GM21717 (cell line): ENCODE results near the gene STK33.

Source experiments
- ATAC-seq: cut with Tn5 transposase; IDR thresholded peaks from one replicate; pipeline ENCODE4 v1.9.1; 2021; ENCODE audit warnings: mild to moderate bottlenecking, moderate library complexity; ENCODE audit not compliant: unreplicated experiment

Gene STK33

DNA sequence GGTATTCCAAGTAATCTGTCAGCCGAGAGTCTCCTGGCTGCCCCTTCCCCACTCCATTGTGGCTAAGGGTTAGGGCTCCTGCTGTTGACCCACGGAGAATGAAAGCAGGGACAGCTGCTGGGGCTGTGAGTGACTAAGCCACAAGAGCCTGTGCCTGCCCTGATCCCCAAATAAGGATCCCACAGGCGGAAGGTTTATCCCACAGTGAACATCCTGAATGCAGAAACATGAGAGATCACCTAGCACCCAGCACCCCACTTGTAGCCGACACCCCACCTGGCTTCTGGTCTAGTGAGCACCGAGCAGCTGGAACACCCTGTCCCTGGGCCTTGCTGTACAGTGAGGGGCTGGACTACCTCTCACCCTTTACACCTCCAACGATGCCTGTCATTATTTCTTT lies 212.7 kb downstream of the STK33 start:
- ATAC-seq, result no peak

DNA sequence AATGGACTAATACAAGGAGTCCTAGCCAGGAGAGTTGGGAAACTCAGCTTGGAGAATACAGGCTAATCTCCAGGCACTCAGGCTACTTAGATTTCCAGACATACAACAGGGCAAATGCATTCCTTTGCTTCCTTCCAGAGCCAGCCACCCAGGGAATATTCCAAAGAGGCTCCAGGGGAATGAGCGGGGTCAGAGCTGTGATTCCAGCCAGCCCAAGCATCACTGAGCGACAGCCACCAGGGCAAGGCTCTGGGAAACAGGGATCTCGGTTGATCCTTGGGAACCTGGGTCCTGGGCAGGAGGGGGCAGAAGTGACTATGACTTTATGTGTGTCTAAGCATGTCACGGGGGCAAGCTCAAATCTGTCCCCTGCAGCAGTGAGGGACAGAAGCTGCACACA lies 218.1 kb downstream of the STK33 start:
- ATAC-seq, result no peak

DNA sequence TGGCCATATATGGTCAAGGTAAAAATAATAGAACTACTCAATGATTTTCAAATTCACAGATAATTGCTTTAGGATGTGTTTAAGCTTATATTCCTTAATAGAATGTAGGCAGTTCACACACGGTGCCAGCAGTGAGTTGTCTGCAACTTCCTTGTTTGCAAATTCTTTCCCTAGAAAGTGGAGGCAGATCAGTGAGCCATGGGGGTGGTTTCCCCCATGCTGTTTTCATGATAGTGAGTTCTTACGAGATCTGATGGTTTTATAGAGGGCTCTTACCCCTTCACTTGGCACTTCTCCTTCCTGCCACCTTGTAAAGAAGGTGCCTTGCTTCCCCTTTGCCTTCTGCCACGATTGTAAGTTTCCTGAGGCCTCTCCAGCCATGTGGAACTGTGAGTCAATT lies 218.6 kb downstream of the STK33 start:
- no peak for ATAC-seq

DNA sequence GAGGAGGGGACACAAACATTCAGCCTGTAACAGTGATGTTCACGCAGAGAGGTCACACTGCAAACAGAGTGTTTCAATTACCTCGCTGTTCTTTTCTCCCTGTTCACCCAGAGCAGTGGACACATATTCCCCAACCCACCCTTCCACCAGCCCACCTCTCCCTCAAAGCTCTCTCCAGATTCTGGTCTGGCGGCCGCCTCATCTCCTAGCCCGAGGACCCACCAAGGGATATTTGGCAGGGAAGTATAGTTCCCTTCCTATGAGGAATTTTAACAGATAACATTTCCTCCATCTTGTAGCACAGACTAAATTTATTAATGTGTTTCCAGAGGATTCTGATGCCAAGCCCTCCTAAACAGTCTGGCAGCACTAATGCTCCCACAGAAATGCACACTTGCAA lies 219.3 kb downstream of the STK33 start:
- ATAC-seq, result no peak

DNA sequence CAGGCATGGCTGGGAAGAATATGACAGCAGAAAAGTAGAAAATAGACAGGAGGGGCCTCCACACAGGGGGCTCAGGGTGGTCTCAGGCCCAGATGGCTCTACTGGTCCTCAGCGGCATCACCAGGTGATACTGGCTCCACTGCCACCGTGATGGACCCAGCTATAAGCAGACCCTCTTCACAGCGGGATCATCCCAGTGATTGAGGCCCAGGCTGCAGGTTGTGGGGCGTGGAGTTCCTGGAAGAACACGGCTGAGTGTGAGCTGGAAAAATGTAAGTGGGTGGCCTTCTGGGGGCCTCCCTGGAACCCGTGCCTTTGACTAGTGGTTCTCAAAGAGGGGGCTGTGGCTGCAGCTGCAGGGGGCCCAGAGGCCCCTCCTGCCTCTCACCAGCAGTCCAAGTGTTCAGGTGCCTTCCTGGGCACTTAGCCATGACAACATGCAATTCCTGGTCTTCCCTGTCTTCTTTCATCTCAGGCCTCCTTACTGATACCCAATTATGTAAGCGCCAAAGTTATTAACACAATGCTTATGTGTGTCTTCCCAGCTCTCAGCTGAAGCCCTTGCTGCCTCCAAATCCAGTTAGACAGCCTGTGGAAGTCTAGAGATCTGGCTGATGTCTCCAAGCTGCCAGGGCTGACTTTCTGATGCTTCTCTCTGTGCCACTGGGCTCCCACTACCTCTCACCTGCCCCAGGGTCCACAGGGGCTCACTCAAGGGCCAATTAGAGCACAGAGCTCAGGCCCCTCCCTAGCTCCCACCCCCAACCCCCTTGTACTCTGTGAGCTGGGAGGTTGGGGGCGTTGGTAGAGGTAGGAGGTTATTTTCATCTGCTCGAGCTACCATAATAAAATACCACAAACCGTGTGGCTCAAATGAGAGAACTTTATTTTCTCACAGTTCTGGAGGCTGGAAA lies 220.3 kb downstream of the STK33 start:
- no peak for ATAC-seq

DNA sequence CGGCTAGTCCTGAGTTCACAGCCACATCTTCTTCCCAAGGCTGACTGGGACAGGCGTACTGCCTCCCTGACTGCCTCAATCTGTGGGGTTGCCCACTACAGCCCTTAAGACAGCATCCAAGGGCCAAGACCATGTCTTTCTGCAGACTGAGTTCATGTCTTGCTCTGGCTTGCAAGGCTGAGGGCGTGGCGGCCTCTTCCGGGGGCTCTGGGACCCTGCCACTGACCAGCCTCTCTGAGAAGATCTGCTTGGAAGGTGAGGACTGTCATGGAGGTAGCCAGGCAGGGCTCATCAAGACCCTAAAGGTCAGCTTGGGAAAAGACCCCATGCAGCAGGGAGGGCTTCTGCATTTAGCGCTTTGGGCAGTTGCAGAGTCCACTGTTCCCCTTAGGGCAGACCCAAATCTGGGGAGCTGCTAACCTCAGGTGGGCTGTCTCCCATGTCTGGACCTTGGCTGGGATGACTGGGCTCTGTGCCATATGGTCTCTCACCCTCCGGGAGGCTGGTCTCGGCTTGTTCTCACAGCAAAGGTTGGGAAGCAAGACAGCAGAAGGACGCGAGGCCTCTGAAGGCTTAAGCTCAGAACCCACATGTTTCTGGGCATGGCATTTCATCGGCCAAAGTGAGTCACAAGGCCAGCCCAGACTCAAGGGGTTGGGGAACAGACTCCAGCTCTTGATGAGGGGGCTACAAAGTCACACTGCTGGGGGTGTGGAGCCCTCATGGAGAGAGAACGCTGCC lies 221.2 kb downstream of the STK33 start:
- ATAC-seq, result no peak

DNA sequence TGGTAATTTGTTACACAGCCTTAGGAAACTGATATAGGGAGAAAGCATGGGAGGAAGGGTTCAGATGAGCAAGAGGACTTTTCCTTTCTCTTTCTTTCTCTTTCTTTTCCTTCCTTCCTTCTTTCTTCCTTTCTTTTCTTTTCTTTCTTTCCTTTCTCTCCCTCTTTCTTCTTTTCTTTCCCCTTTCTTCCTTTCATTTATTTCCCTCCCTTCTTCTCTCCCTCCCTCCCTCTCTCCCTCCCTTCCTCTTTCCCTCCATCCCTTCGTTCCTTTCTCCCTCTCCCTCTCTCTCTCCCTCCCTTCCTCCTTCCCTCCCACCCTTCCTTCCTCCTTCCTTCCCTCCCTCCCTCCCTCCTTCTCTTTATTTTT lies 222.5 kb downstream of the STK33 start:
- no peak for ATAC-seq

DNA sequence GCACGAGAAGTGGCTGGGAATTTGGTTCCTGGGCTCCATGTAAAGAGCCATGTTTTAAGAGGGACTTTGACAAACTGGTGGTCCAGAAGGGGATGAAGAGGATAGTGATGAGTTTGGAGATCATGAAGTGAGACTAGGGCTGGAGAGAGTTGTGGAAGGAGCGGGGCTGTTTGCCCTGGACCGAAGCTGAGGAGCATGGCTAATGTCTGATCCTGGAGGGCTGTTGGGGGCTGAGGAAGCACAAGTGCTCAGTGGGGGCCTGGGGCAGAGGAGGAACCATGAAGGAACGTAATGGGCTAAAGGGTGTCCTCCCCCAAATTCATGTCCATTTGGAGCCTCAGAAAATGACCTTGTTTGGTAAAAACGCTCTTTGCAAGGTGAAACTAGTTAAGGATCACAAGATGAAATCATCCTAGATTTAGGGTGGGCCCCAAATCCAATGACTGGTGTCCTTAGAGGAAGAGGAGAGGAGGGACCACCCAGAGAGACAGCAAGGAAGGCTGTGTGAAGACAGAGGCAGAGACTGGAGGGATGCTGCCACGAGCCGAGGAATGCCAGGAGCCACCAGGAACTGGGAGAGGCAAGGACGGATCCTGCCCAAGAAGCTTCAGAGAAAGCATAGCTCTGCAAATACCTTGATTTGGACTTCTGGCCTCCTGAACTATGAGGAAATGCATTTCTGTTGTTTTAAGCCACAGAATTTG lies 223.1 kb downstream of the STK33 start:
- ATAC-seq, result no peak

DNA sequence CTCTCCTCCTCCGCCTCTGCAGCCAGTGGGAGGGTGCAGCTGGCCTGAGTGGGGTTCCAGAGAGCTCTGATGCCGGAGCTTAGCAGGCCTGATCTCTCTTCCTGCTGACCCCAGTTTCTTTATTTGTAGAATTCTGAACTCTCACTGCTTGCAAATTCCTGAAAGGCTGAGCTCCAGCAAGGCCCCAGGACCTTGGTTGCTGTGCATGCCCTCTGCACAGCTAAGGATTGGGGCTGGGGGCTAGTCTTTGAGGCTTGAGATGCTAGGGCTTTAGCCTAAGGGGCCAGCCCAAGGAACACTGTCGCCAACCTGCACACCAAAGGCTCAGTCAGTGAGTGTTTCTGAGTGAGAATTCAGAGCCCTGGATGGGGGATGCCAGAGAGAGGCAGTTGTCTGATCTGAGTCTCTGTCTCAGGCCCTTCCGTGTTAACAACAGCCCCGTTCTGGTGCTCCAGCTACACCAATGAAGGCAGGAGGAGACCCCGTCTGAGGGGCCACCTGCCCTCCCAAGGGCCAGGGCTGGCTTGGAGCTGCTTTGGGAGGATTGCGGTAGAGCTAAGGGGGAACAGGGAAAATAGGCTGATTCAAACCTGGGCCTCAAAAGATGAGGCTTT lies 224.3 kb downstream of the STK33 start:
- no peak for ATAC-seq

DNA sequence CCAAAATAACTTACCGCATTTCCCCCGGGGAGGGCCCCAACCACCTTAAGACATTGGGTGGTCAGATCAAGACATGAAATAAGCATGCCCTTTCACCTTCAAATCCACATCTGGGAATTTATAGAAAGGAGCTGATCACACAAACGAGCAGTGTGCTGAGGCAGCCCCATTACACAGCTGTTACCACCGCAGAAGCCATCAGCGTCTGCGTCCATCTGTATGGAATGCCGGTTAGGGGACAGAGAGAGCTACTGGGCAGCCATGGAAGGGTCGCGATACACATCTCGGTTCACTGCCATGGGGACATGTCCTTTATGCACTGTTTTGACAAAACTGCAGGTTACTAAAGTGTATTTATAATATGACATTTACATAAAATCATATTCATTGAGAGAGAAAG lies 225.3 kb downstream of the STK33 start:
- ATAC-seq, result no peak

DNA sequence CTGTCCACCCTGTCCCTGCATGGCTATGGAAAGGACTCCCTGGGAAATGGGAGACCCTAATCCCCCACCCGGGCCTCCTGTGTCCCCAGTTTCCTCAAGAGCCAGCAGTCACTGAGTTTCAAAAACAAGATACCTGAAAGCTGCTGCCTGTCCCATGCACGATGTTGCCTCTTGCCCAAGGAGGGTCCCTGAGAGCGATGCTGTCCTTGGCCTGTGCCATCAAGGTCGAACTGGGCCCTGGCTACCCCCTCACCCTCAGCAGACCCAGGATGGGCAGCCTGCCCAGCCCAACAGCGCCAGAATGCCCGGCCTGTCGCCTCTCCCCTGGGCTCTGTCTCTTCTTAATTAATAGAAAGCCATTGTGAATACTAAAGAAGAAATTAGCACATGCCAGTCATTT lies 225.8 kb downstream of the STK33 start:
- no peak for ATAC-seq

DNA sequence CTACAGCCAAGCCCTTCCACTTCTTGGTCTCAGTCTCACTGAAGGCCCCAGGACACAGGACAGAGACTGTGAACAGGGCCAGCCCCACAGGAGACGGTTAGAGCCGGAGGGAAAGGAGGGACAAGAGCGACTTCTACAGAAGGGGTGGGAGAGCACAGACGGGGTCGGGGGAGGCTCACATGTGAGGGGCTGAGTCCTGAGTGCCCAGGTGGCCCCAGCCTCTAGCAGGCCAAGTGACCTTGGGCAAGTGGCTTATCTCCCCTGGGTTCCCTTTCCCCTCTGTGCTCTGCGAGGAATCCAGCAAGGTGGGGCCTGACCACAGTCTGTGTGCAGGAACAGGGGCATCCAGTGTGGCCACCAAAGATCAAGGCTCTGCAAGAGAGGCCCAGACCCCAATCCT lies 227.7 kb downstream of the STK33 start:
- no peak for ATAC-seq

DNA sequence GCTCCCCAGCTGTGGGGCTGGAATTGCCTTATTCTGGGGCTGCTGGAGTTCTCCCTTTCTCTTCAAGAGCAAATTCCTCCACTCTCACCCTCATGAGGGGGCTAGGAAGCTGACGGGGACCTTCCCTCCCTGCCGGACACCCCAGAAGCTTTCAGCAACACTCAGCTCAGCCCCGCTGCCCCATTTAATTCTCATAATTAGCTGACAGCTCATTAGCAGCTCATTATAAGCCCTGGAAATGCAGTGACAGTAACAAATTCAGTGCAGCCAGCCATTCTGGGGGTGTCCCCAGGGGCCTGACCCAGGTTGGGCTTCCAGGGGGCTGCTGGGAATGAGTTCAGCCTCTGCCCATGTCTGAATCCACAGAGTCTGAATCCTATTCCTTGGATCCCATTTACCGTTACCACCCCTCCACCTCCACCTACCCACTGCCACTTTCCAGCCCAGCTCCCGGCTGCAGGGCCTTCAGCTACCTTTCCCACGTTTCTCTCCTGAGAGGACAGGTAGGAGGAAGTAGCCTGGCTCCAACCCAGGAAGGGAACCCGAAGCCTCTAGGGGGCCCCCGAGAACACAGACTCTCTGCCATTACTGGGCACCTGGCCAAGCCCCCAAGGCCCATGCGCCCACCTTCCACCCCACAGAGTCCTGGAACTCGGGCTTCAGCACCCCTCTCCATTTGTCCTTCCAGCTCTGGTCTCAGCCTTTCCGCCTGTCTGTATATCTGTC lies 228.6 kb downstream of the STK33 start:
- no peak for ATAC-seq

DNA sequence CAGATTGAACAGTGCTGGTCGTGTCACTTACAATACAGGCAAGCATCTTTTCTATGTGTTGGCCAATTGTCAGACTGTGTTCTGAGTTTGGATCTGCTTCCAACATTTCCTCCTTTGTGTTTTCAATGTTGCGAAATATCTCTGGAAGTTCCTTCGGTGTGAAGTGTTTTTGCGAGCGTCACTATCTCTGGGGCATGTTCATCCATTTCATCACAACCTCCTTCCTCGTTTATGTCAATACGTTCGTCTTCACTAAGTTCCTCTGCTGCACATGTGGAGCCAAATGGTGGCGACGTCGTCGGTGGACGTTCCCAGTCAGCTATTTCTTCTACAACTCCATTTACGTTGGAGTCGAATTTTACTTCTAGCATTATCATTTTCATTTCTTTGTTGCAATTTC lies 230.1 kb downstream of the STK33 start:
- ATAC-seq, result no peak

DNA sequence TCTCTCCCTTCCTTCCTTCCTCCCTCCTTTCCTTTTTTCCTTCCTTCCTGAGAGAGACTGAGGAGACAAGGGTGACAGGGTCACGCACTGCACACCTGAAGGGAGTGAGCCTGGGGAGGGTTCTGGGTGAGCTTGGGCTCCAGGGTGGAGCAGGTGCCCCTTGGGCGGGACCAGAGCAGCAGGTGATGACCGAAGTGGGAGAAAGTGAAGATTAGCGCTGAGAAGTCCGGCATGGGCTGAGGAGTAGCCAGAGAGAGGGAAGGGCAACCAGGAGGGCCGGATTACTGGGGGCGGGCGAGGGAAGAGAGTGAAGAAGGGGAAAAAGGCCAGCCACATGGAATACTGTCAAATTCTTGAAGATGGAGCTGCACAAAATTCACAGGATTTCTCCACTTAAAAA lies 231.1 kb downstream of the STK33 start:
- ATAC-seq, result no peak

DNA sequence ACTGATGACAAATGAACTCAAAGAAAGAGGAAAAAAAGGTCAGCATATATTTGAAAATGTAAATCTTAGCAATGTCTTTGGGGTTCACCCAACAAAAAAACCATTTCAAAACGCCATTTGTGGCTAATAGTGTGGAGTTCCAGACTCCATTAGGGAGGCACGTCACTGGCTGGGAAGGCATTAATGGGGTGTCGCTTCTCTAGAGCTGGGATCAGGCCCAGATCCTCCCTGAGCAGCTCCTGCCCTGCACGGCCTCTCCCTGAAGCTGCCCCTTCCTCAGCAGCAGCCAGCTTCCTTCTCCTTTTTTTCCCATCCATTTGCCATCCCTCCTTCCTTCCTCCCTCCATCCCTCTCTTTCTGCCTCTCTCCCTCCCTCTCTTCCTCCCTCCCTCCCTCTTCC lies 231.5 kb downstream of the STK33 start:
- no peak for ATAC-seq

DNA sequence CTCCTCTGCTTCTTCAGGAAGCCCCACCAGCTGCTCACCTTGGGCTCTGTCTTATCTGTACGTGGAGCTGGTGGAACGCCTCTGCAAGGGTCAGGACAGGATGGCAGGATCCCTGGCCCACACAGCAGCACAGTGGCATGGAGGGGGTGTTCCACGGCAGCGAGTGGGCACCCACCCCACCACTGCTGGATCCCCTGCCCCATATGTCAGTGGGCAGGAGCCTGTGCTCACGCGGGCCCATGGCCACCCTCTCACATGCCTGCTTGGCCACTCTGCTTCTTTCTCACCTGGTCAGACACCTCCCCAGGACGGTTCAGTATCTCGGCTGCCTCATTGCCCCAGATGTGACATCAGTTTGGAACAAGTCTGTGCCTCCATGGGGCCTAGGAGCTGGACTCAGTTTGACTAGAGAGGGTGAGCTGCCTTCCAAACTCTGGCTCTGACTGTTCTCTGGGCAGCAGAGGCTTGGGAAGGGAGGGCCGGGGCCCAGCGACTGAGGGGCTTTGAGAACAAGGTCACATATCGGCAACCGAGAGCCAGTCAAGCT lies 232.3 kb downstream of the STK33 start:
- no peak for ATAC-seq

DNA sequence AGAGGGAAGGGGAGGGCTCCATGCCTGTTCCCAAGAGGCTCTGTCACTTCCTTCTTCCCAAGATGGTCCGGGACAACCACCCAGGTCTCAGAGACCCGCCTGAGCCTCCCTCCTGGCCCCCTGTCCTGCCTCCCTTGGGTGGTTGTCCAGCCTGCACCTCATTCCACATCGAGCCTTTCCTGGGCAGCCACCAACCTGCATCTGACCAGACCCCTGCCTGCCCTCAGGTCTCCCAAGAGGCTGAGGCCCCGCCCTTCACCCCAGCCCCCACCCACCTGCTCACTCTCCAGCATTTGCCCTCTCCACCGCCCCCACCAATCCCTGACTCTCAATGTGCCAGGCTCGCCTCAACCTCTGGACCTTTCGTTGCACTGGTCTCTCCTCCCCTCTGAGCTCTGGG lies 232.8 kb downstream of the STK33 start:
- no peak for ATAC-seq

DNA sequence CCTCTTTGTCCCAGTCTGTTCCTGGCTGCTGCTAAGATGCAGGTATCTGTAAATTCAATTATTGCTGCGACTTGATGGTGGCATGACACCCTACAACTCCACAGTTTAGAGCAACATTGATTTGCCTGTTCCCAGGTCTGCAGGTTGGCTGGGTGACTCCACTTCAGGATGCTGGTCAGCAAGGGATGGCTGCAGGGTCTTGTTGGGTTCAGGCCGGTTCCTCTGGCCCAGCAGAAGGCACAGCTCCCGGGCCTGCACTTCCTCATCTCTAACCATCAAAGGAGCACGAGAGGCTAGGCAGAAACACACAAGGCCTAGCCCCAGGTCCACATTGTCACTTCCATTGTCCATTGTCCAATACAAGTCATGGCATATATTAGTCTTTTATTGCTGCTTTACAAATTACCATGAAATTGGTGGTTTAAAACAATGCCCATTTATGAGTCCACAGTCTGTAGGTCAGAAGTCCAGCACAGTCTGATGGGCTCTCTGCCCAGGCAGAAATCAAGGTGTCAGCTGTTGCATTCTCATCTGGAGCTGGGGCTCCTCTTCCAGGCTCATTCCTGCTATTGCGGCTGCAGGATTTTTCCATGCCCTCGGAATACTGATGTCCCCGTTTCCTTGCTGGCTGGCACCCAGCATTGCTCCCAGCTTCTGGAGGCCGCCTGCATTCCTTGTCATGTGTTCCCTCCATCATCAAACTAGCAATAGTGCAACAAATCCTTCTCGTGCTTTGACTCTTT lies 233.8 kb downstream of the STK33 start:
- ATAC-seq, result no peak

DNA sequence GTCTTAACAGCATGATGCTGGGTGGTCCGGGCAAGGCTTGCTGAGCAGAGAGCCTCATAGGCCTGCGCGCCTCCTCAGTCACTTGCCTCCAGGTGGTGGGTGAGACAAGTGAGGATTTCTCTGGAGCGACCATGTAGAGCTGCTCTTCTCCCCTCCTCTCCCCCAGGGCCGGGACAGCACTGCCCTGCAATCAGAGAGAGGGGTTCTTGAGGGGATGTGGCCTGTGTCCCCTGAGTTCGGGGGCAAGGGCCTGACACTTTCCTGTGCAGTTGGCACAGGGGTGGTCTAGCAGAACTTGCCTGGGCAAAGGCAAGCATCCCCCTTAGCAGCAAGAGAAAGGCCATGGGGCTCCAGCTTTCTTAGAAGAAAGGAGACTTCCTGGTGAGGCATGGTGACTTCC lies 234.5 kb downstream of the STK33 start:
- ATAC-seq, result no peak
